SK-N-SH treated with all-trans-retinoic acid at 6 μM for 48 hours (cell line): Measurements from ENCODE around the gene DDX60.

Experiments
- BACH2 ChIP-seq: fragments of 250-450 bp; sonication (Bioruptor Pico); IDR thresholded peaks from 2 replicates; pipeline ENCODE4 v1.9.0; 2021; ENCODE audit warnings: mild to moderate bottlenecking, borderline replicate concordance
- CSDC2 ChIP-seq: fragments of 250-450 bp; sonication (Bioruptor Pico); IDR thresholded peaks from 2 replicates; pipeline ENCODE4 v1.5.0; 2020; ENCODE audit warnings: mild to moderate bottlenecking, moderate library complexity
- RARB ChIP-seq: fragments of 250-450 bp; sonication (Bioruptor Pico); IDR thresholded peaks from 2 replicates; pipeline ENCODE4 v1.8.0; 2021; ENCODE audit warnings: mild to moderate bottlenecking, moderate library complexity
- TOX ChIP-seq: fragments of 250-450 bp; sonication (Bioruptor Pico); IDR thresholded peaks from 2 replicates; pipeline ENCODE4 v1.8.0; 2021; ENCODE audit warnings: mild to moderate bottlenecking, moderate library complexity, borderline replicate concordance

DNA sequence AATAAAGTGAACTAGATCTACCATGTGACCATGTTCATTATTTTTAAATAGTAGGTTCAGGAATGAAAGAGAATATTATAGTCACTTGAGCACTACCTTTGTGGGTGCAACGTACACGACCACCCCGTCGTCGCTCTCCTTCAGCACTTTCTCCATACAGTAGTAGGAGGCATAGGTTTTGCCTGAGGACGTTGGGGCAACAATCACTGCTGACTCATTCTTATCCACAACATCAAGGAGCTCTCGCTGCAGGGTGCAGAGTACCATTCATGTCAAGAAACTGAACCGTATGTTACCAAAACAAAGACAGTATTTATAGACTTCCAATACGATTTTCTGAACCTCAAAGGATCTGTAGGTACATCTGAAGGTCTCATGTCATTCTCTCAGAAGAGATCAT lies 44.7 kb downstream of the DDX60 start:
- no peak for TF ChIP-seq TOX (CRISPR knock-in tag)
- TF ChIP-seq RARB (CRISPR knock-in tag) = no peak
- TF ChIP-seq CSDC2 (CRISPR knock-in tag) = no peak
- TF ChIP-seq BACH2 (CRISPR knock-in tag) = no peak
